ENCODE measurements around the gene SIK2. TPM values are rescaled to one million over a fixed set of nuclear protein-coding genes. Genes with fewer than 3 reads are reported as not detected.
"Not testable (repeated sequence)": the region's sequence is repeated elsewhere in the genome, so short reads cannot be mapped to it uniquely, and the experiment has no call there.

SIK2 gene
- total RNA-seq, 1 donor from 2014 or later = 10.1 TPM

DNA sequence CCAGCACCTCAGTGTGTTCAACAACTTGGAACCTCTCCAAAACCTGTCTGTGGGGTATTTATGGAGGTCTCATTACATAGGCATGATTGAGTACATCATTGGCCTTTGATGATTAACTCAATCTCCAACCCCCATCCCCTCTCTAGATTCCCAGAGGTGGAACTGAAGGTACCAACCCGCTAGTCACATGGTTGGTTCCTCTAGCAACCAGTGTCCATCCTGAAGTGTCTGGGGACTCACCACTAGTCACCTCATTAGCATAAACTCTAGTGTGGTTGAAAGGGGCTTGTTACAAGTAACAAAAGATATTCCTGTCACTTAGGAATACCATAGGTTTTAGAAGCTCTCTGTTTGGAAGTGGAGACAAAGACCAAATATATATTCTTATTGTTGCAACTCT is 40.3 kb downstream of the SIK2 start:
- DNase-seq (ENCODE audit: low read depth) = no peak
- no peaks in the 10 kb centered on the region for H3K27me3 ChIP-seq (ENCODE audit: control insufficient read depth, insufficient read depth, low read length)
- H3K4me3 ChIP-seq (ENCODE audit: low read depth, low read length) = no peak overlapping the region
- TF ChIP-seq CTCF (IDR thresholded peaks at IDR 0.05; ENCODE audit: insufficient read depth, low read length, poor library complexity, severe bottlenecking) = no peak
- H3K36me3 ChIP-seq (ENCODE audit: control insufficient read depth, insufficient read depth, low read length) = no peaks in the 10 kb centered on the region

DNA sequence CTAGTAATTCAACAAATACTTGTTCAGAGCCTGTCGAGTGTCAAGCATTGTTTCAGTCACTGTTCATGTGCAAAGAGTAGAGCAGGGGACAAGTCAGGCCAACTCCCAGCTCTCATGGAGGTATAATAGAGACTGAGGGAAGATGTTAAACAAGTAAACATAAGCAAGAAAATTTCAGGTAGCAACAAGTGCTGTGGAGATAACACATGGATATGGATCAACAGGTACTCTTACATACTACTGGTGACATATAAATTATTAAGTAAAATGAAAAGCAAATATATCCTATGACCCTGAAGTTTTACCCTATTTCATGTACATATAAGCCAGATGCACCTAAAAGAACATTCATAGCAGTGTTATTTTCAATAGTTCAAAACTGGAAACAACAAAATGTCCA is 42.7 kb downstream of the SIK2 start:
- H3K27me3 ChIP-seq (ENCODE audit: control insufficient read depth, insufficient read depth, low read length) = no peaks in the 10 kb centered on the region
- TF ChIP-seq CTCF (IDR thresholded peaks at IDR 0.05; ENCODE audit: insufficient read depth, low read length, poor library complexity, severe bottlenecking) = no peak
- no peak for DNase-seq (ENCODE audit: low read depth)
- H3K36me3 ChIP-seq (ENCODE audit: control insufficient read depth, insufficient read depth, low read length) = no peaks in the 10 kb centered on the region
- H3K4me3 ChIP-seq (ENCODE audit: low read depth, low read length) = no peak overlapping the region

DNA sequence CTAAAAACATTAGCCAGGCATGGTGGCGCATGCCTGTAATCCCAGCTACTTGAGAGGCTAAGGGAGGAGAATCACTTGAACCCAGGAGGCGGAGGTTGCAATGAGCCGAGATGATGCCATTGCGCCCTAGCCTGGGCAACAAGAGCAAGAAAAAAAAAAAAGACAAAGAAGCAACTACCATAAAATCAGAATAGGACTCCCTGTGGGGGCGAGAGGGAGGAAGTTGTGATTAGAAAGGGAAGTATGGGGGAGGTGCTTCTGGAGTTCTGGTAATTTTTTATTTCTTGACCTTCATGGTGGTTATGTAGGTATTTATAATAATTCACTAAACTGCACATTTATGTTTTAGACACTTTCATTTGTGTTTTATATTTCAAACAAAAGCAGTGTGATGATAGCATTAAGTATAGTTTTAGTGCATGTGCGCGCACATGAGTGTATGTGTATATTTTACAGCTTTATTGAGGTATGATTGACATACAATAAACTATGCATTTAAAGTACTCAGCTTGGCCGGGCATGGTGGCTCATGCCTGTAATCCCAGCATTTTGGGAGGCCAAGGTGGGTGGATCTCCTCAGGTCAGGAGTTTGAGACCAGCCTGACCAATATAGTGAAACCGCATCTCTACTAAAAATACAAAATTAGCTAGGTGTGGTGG is 43.5 kb downstream of the SIK2 start:
- Histone ChIP-seq H3K4me3 (ENCODE audit: low read depth, low read length) (no peak overlapping the region), H3K27me3 (ENCODE audit: control insufficient read depth, insufficient read depth, low read length) (no peaks in the 10 kb centered on the region), H3K36me3 (ENCODE audit: control insufficient read depth, insufficient read depth, low read length) (no peaks in the 10 kb centered on the region)
- TF ChIP-seq CTCF (IDR thresholded peaks at IDR 0.05; ENCODE audit: insufficient read depth, low read length, poor library complexity, severe bottlenecking) = no peak
- no peak for DNase-seq (ENCODE audit: low read depth)

DNA sequence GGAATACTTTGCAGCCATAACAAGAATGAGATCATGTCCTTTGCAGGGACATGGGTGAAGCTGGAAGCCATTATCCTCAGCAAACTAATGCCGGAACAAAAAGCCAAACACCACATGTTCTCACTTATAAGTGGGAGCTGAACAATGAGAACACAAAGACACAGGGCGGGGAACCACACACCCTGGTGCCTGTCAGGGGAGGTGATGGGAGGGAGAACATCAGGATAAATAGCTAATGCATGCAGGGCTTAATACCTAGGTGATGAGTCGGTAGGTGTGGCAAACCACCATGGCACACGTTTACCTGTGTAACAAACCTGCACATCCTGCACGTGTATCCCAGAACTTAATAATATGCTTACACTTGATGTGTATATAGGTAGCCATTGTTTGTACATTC is 49.1 kb downstream of the SIK2 start:
- not testable (repeated sequence) for H3K27me3 ChIP-seq (ENCODE audit: control insufficient read depth, insufficient read depth, low read length); DNase-seq (ENCODE audit: low read depth); H3K4me3 ChIP-seq (ENCODE audit: low read depth, low read length); H3K36me3 ChIP-seq (ENCODE audit: control insufficient read depth, insufficient read depth, low read length)

DNA sequence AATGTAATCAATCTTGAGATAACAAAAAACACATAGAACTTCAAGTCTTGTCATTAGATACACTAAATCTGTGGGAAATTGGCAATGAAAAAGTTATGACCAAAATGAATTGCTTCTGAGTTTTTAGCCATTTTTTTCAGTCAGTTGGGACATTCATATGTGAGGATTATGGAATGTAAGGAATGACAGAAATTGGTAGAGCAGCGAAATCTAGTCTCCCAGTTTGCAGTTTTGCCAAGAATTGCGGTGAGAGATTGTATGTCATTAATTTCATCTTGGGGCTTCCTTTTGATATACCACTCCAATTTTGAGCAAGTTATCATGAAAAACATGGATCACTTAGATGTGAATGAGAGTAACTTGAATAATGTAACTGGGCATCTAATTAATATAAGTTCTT is 49.9 kb downstream of the SIK2 start:
- no peak for DNase-seq (ENCODE audit: low read depth)
- no peaks in the 10 kb centered on the region for H3K27me3 ChIP-seq (ENCODE audit: control insufficient read depth, insufficient read depth, low read length)
- no peaks in the 10 kb centered on the region for H3K36me3 ChIP-seq (ENCODE audit: control insufficient read depth, insufficient read depth, low read length)
- no peak overlapping the region for H3K4me3 ChIP-seq (ENCODE audit: low read depth, low read length)
- TF ChIP-seq CTCF (IDR thresholded peaks at IDR 0.05; ENCODE audit: insufficient read depth, low read length, poor library complexity, severe bottlenecking) = no peak

GRCh38 chr11:111654601-111655000 is 52.4 kb downstream of the SIK2 start:
- H3K4me3 ChIP-seq (ENCODE audit: low read depth, low read length) = no peak overlapping the region
- TF ChIP-seq CTCF (IDR thresholded peaks at IDR 0.05; ENCODE audit: insufficient read depth, low read length, poor library complexity, severe bottlenecking) = no peak
- no peaks in the 10 kb centered on the region for H3K27me3 ChIP-seq (ENCODE audit: control insufficient read depth, insufficient read depth, low read length)
- no peak for DNase-seq (ENCODE audit: low read depth)
- no peaks in the 10 kb centered on the region for H3K36me3 ChIP-seq (ENCODE audit: control insufficient read depth, insufficient read depth, low read length)
